ENCODE measurements around the gene FGD6. TPM values are rescaled to one million over a fixed set of nuclear protein-coding genes. Genes with fewer than 3 reads are reported as not detected.
"Not testable (repeated sequence)": the region's sequence is repeated elsewhere in the genome, so short reads cannot be mapped to it uniquely, and the experiment has no call there.

The FGD6 gene
- total RNA-seq, 2 donors from 2014 or later, result 15.8 to 19.1 TPM

DNA sequence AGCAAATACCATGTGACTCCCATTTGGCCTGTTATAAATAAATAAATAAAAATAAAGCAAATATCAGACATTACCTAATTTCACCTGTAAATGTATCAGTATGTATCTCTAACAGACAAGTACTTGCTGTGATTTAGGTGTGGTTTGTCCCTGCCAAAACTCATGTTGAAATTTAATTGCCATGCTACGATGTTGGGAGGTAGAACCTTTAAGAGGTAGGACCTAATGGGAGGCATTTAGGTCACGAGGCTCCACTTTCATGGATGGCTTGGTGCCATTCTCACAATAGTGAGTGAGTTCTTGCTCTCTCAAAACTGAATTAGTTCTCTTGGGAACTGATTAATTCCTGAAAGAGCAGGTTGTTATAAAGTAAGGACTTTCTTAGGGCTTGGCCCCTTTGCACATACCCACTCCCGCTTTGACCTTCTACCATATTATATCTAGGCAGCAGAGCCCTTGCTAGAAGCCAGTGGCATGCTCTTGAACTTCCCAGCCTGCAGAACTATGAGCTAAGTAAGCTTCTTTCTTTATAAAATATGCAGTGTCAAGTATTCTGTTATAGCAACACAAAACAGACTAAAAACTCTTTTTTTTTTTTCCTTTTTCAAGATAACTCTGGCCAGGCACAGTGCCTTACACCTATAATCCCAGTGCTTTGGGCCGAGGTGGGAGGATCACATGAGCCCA lies 26.4 kb upstream of the FGD6 start:
- H3K4me1 ChIP-seq, result no peaks in the 10 kb centered on the region
- DNase-seq (no peak), ATAC-seq (no peak)
- H3K4me3 ChIP-seq, result no peak overlapping the region
- H3K27me3 ChIP-seq, result no peaks in the 10 kb centered on the region
- no peaks in the 10 kb centered on the region for H3K9me3 ChIP-seq
- intact Hi-C loops (cut with DNase I), result no loop called here
- H3K36me3 ChIP-seq (replicated peaks in 1 of 2; ENCODE audit: insufficient read depth in 1 of 2, low read depth in 2 of 2), result no peaks in the 10 kb centered on the region
- TF ChIP-seq, protein P1, sequence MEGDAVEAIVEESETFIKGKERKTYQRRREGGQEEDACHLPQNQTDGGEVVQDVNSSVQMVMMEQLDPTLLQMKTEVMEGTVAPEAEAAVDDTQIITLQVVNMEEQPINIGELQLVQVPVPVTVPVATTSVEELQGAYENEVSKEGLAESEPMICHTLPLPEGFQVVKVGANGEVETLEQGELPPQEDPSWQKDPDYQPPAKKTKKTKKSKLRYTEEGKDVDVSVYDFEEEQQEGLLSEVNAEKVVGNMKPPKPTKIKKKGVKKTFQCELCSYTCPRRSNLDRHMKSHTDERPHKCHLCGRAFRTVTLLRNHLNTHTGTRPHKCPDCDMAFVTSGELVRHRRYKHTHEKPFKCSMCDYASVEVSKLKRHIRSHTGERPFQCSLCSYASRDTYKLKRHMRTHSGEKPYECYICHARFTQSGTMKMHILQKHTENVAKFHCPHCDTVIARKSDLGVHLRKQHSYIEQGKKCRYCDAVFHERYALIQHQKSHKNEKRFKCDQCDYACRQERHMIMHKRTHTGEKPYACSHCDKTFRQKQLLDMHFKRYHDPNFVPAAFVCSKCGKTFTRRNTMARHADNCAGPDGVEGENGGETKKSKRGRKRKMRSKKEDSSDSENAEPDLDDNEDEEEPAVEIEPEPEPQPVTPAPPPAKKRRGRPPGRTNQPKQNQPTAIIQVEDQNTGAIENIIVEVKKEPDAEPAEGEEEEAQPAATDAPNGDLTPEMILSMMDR (IDR thresholded peaks at IDR 0.05), result no peak
- no peak for TF ChIP-seq POLR2A (IDR thresholded peaks at IDR 0.05)
- no peak overlapping the region for H3K27ac ChIP-seq
- 92 to 98% methylated on average over 4 of the region's 4 CpGs for WGBS, 2 donors

DNA sequence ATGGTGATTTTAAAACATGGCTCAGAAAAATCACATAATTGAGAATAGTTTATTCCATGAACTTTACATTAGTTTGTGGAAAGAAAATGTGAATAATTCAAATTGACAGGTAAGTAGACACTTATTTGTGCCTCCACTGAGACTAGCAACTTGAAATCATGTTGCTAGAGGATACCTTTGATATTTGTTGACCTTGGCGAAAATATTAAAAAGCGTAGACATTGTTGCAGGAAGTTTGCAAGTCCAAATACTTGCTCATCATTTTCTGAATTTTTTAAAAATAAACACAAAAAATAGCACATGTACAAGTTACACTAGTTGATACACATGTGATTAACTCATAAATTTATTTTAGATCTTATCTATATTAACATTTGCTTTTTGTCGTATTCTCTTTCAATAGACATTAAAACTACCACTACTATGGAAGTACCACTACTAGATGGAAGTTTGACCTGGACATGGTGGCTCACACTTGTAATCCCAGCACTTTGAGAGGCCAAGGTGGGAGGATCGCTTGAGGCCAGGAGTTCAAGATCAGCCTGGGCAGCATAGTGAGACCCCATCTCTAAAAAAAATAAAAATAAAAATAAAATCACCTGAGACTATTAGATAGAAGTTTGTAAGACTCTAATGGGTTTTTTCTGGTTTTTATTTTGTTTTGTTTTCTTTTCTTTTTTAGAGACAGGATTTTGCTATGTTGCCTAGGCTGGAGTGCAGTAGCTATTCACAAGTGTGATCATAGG lies 24.7 kb upstream of the FGD6 start:
- Histone ChIP-seq H3K9me3 (no peaks in the 10 kb centered on the region), H3K36me3 (replicated peaks in 1 of 2; ENCODE audit: insufficient read depth in 1 of 2, low read depth in 2 of 2) (no peaks in the 10 kb centered on the region), H3K27me3 (no peaks in the 10 kb centered on the region), H3K4me1 (peaks cover 10% of the 10 kb centered on the region), H3K27ac (no peak overlapping the region), H3K4me3 (no peak overlapping the region)
- DNase-seq (no peak), ATAC-seq (no peak)
- 84 to 94% methylated on average over 4 of the region's 4 CpGs for WGBS, 2 donors
- no peak for TF ChIP-seq POLR2A (IDR thresholded peaks at IDR 0.05)
- TF ChIP-seq, protein P1 (IDR thresholded peaks at IDR 0.05), result no peak
- intact Hi-C loops (cut with DNase I), result no loop called here

DNA sequence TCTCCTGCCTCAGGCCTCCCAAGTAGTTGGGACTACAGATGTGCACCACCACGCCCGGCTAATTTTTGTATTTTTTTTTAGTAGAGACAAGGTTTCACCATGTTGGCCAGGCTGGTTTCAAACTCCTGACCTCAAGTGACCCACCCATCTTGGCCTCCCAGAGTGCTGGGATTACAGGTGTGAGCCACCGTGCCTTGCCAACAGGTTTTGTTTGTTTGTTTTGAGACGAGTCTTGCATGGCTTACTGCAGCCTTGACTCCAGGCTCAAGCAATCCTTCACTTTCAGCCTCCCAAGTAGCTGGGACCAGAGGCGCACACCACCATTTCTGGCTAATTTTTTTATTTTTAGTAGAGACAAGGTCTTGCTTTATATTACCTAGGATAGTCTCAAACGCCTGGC lies 23.9 kb upstream of the FGD6 start:
- H3K27me3 ChIP-seq; DNase-seq; ATAC-seq; H3K27ac ChIP-seq; intact Hi-C loops (cut with DNase I); H3K9me3 ChIP-seq; H3K36me3 ChIP-seq (replicated peaks in 1 of 2; ENCODE audit: insufficient read depth in 1 of 2, low read depth in 2 of 2); H3K4me3 ChIP-seq: not testable (repeated sequence)
- peaks cover 10% of the 10 kb centered on the region for H3K4me1 ChIP-seq
- WGBS, 2 donors, result 79 to 83% methylated on average over 6 of the region's 6 CpGs

DNA sequence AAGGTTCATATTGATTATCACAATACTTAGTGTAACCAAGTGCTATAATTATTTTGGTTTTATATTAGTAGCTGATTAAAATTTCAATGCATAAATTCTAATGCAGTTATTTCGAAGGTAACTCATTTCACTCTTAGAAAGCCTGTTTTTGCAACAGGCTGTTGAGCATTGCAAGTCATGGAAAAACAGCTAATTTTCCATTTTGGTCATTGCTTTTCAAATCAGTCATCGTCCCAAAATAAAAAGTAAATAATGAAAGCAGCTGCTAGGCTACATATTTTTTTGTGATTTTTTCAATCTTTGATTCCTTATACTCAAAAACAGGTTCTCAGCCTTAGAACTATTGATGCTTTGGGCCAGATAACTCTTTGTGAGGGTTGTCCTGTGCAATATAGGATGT lies 23.3 kb upstream of the FGD6 start:
- no peak for DNase-seq
- Histone ChIP-seq H3K4me1 (peaks cover 10% of the 10 kb centered on the region), H3K27me3 (no peaks in the 10 kb centered on the region), H3K27ac (no peak overlapping the region), H3K36me3 (replicated peaks in 1 of 2; ENCODE audit: insufficient read depth in 1 of 2, low read depth in 2 of 2) (no peaks in the 10 kb centered on the region), H3K4me3 (no peak overlapping the region), H3K9me3 (no peaks in the 10 kb centered on the region)
- intact Hi-C loops (cut with DNase I), result no loop called here
- 75 to 78% methylated on average over 2 of the region's 2 CpGs for WGBS, 2 donors
- TF ChIP-seq POLR2A (IDR thresholded peaks at IDR 0.05), result no peak
- TF ChIP-seq, protein P1 (IDR thresholded peaks at IDR 0.05), result no peak
- ATAC-seq, result no peak

DNA sequence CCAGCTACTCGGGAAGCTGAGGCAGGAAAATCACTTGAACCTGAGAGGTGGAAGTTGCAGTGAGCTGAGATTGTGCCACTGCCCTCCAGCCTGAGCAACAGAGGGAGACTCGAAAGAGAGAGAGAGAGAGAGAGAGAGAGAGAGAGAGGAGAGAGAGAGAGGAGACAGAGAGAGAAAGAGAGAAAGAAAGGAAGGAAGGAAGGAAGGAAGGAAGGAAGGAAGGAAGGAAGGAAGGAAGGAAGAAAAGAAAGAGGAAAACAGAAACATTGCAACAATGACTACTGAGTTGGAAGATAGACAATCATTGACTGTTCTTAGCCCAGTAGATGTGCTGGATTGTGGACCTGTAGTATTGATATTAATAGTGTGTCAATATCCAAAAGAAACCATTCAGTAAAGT lies 22.6 kb upstream of the FGD6 start:
- DNase-seq; H3K27ac ChIP-seq; intact Hi-C loops (cut with DNase I); ATAC-seq; H3K36me3 ChIP-seq (replicated peaks in 1 of 2; ENCODE audit: insufficient read depth in 1 of 2, low read depth in 2 of 2); H3K4me3 ChIP-seq; H3K9me3 ChIP-seq; H3K27me3 ChIP-seq: not testable (repeated sequence)
- H3K4me1 ChIP-seq, result peaks cover 10% of the 10 kb centered on the region
- 87 to 100% methylated on average over 2 of the region's 2 CpGs for WGBS, 2 donors

Data from body of pancreas (tissue), 4 donors.